Activated CD4-positive, CD25-positive, alpha-beta regulatory T cell treated with anti-CD3 and anti-CD28 coated beads, Interleukin-2, amount 50 U/mL, for 16 hours (primary cell): ENCODE results near the gene MPPED2.

Experiments
- DNase-seq: peaks from one replicate; pipeline ENCODE4 v3.0.0-alpha.2; 2020; ENCODE audit warnings: low read depth, low spot score

Gene MPPED2

GRCh38 chr11:30364139-30364836 lies 221.9 kb downstream of the MPPED2 start:
- DNase-seq = no peak

- no peak for DNase-seq
Measured at GRCh38 chr11:30360741-30361140, 225.4 kb downstream of the MPPED2 start.
